CD4-positive, CD25-positive, alpha-beta regulatory T cell (primary cell): ENCODE measurements around the gene VWA1. TPM values are rescaled to one million over a fixed set of nuclear protein-coding genes. Genes with fewer than 3 reads are reported as not detected.
"Not testable (repeated sequence)": the region's sequence is repeated elsewhere in the genome, so short reads cannot be mapped to it uniquely, and the experiment has no call there.

Experiments used
- ATAC-seq, 2 donors: fragments of 150-1000 bp; cut with Tn5 transposase; one replicate each; pipeline ENCODE4 v1.10.0; 2021; ENCODE audit warnings: low read depth in 2 of 2, moderate number of reproducible peaks in 2 of 2, moderate library complexity in 1 of 2
- DNase-seq, 3 donors: peaks; one replicate each; pipeline versions ENCODE4 v3.0.0 to v3.0.0-alpha.2; 2012 to 2022; ENCODE audit warnings: mixed read lengths in 1 of 3
- H3K27ac ChIP-seq: one replicate; pipeline ENCODE4 v1.7.0; 2013; ENCODE audit warnings: mild to moderate bottlenecking, low read length; ENCODE audit not compliant: insufficient read depth, poor library complexity, severe bottlenecking
- H3K27me3 ChIP-seq: one replicate; pipeline ENCODE4 v1.7.0; 2013; ENCODE audit warnings: low read length; ENCODE audit not compliant: control insufficient read depth, insufficient read depth
- H3K36me3 ChIP-seq: one replicate; pipeline ENCODE4 v1.7.0; 2013; ENCODE audit warnings: mild to moderate bottlenecking, low read length, moderate library complexity; ENCODE audit not compliant: control insufficient read depth, insufficient read depth
- H3K4me1 ChIP-seq: 2 replicates; pipeline ENCODE4 v1.7.0; 2013; ENCODE audit warnings: mild to moderate bottlenecking, low read length; ENCODE audit not compliant: insufficient read depth, control insufficient read depth, poor library complexity, severe bottlenecking
- H3K4me3 ChIP-seq: one replicate; pipeline ENCODE4 v1.7.0; 2013; ENCODE audit warnings: low read depth, mild to moderate bottlenecking, low read length, moderate library complexity
- H3K9me3 ChIP-seq, 2 experiments: 1 replicate in 1 of 2; 2 replicates in 1 of 2; pipeline ENCODE4 v1.7.0; 2013; ENCODE audit warnings: low read length in 2 of 2, mild to moderate bottlenecking in 1 of 2, moderate library complexity in 1 of 2; ENCODE audit not compliant: control insufficient read depth in 2 of 2
- H3K27ac Mint-ChIP-seq, 3 donors: one replicate each; pipeline ENCODE4 v1.8.0; 2020 to 2022; ENCODE audit warnings: mild to moderate bottlenecking in 3 of 3, mixed read lengths in 3 of 3, moderate library complexity in 2 of 3
- H3K27me3 Mint-ChIP-seq: one replicate; pipeline ENCODE4 v1.8.0; 2022; ENCODE audit warnings: mild to moderate bottlenecking, mixed read lengths
- H3K36me3 Mint-ChIP-seq: one replicate; pipeline ENCODE4 v1.8.0; 2020; ENCODE audit warnings: mixed read lengths
- H3K4me1 Mint-ChIP-seq, 4 donors: one replicate each; pipeline ENCODE4 v1.8.0; 2020 to 2022; ENCODE audit warnings: mixed read lengths in 4 of 4, mild to moderate bottlenecking in 1 of 4
- H3K4me3 Mint-ChIP-seq, 4 donors: one replicate each; pipeline ENCODE4 v1.8.0; 2020 to 2022; ENCODE audit warnings: mild to moderate bottlenecking in 4 of 4, mixed read lengths in 4 of 4, moderate library complexity in 3 of 4
- H3K9me3 Mint-ChIP-seq, 7 donors: one replicate each; pipeline ENCODE4 v1.8.0; 2020 to 2022; ENCODE audit warnings: mixed read lengths in 7 of 7, mild to moderate bottlenecking in 3 of 7, moderate library complexity in 2 of 7
- polyA plus RNA-seq, 4 donors: library from polyadenylated mRNA; unstranded; fragments of 300-500 nt; fragmentation: Illumina TruSeq; gene quantifications; one replicate each; pipeline ENCODE4 v1.2.3, GENCODE V29; 2021
- total RNA-seq: library from RNA; stranded (reverse); gene quantifications from one replicate; pipeline ENCODE4 v1.2.3, GENCODE V29; 2022

VWA1 gene
- total and polyA plus RNA-seq, 5 donors from 2014 or later: not detected

DNA sequence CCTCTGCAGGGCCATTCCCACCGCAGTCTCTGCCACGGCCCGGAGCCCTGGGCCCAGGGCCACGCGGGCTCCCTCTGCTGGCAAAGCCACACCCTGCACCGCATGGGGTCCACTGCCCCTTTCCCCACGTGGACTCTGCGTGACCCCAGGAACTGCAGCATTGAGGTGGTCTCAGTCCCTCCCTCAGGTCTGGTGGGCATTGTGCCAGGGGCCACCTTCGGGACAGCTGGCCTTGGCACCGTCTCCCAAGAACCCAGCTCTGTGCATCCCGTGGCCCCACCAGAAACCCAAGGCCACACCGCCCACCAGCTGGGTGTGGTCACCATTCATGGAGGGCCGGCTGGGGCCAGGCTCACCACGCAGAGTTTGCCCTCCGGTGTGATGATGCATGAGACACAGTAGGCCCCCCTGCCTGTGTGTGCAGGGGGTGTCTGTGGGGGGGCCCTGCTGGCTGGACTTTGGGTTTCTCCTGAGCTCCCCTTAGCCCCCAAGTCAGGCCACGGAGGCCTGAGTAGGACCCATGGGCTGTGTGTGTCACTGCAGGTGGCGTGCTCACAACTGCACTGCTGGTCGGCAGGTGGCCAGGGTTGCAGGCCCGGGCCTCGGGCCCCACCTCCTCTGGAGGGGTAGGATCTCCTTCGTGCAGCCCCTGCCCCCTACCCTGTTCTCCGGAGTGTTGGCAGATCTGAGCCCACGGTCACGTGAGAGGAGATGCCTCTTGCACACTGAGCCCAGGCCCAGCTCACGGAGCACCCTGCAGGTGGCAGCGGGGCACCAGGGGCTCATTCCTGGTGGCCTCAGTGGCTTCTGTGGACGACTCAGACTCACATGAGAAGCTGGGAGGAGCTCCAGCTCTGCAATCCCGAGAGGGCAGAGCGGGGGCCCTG is 5.8 kb downstream of the VWA1 start:
- no peaks in the 10 kb centered on the region for H3K27me3 ChIP-seq
- H3K27ac Mint-ChIP-seq: no peak overlapping the region
- no peak overlapping the region for H3K4me3 Mint-ChIP-seq
- H3K9me3 Mint-ChIP-seq: no peaks in the 10 kb centered on the region
- H3K27me3 Mint-ChIP-seq: peaks cover 3% of the 10 kb centered on the region
- peaks cover under 1% of the 10 kb centered on the region for H3K4me1 ChIP-seq
- H3K4me3 ChIP-seq: no peak overlapping the region
- DNase-seq (peak; percentile 35 to 52 (median 35)), ATAC-seq (peak; percentile 68 to 75)
- H3K4me1 Mint-ChIP-seq: peaks cover 0 to 1% (median 0%) of the 10 kb centered on the region in 4 donors
- no peaks in the 10 kb centered on the region for H3K9me3 ChIP-seq
- H3K27ac ChIP-seq: no peak overlapping the region
- H3K36me3 Mint-ChIP-seq: no peaks in the 10 kb centered on the region
- no peaks in the 10 kb centered on the region for H3K36me3 ChIP-seq

- Mint-ChIP-seq H3K36me3 (no peaks in the 10 kb centered on the region), H3K27ac (no peak overlapping the region), H3K9me3 (no peaks in the 10 kb centered on the region), H3K27me3 (no peaks in the 10 kb centered on the region), H3K4me1 (no peaks in the 10 kb centered on the region), H3K4me3 (no peak overlapping the region)
- Histone ChIP-seq H3K4me1 (no peaks in the 10 kb centered on the region), H3K9me3 (no peaks in the 10 kb centered on the region), H3K36me3 (no peaks in the 10 kb centered on the region), H3K4me3 (no peak overlapping the region), H3K27me3 (no peaks in the 10 kb centered on the region), H3K27ac (no peak overlapping the region)
- DNase-seq: no peak
- ATAC-seq: no peak
Measured at GRCh38 chr1:1442069-1442770, 6.7 kb downstream of the VWA1 start.

GRCh38 chr1:1446631-1447030 is 11.1 kb downstream of the VWA1 start:
- not testable (repeated sequence) for H3K27me3 Mint-ChIP-seq, H3K4me1 ChIP-seq, H3K4me3 Mint-ChIP-seq, H3K27ac ChIP-seq, H3K9me3 Mint-ChIP-seq, H3K4me1 Mint-ChIP-seq, H3K9me3 ChIP-seq, H3K36me3 Mint-ChIP-seq, H3K36me3 ChIP-seq, H3K4me3 ChIP-seq, ATAC-seq, H3K27me3 ChIP-seq, DNase-seq, H3K27ac Mint-ChIP-seq

DNA sequence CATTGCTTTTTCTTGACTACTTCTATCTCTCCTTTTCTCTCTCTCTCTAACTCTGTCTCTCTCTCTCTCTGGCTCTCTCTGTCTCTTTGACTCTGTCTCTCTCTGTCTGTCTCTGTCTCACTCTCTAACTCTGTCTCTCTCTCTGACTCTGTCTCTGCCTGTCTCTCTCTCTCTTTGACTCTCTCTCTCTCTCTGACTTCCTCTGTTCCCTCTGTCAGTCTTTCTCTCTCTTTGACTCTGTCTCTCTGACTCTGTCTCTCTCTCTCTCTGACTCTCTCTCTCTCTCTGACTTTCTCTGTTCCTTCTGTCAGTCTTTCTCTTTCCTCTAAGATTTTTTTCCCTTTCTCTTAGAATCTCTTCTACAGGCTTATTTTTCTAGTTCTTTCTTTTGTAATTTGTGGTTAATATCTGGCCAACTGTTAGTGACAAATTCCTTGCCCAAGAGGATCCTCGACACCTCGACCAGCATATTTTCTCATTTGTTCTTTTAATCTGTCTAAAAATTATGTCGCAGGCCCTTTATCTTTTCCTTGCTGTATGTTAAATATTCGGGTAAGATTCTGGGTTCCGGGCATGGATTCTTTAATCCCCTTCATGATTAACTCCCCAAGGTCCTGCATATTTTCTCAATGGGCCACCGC is 13.7 kb downstream of the VWA1 start, which contains the start of gene ATAD3C:
Gene ATAD3C, plus strand, starts transcription at position 591 of the 641 bp plus-strand sequence. CDS start 995 bp downstream, outside the sequence.
- DNase-seq (no peak), ATAC-seq (no peak)
- no peak within 1 kb of the TSS for H3K27ac Mint-ChIP-seq
- Histone ChIP-seq H3K36me3 (no peaks in the 10 kb centered on the region), H3K27me3 (no peaks in the 10 kb centered on the region), H3K4me3 (no peak within 1 kb of the TSS), H3K27ac (no peak within 1 kb of the TSS), H3K4me1 (no peaks in the 10 kb centered on the region), H3K9me3 (no peaks in the 10 kb centered on the region)
- no peak within 1 kb of the TSS for H3K4me3 Mint-ChIP-seq
- H3K36me3 Mint-ChIP-seq: no peaks in the 10 kb centered on the region
- H3K27me3 Mint-ChIP-seq: no peaks in the 10 kb centered on the region
- H3K4me1 Mint-ChIP-seq: no peaks in the 10 kb centered on the region
- no peaks in the 10 kb centered on the region for H3K9me3 Mint-ChIP-seq

GRCh38 chr1:1450616-1451015 is 15.1 kb downstream of the VWA1 start:
- H3K9me3 Mint-ChIP-seq, H3K27ac ChIP-seq, H3K27ac Mint-ChIP-seq, H3K4me3 Mint-ChIP-seq, H3K4me1 ChIP-seq, H3K27me3 ChIP-seq, H3K4me1 Mint-ChIP-seq, DNase-seq, ATAC-seq, H3K36me3 Mint-ChIP-seq, H3K27me3 Mint-ChIP-seq, H3K4me3 ChIP-seq, H3K36me3 ChIP-seq, H3K9me3 ChIP-seq: not testable (repeated sequence)

DNA sequence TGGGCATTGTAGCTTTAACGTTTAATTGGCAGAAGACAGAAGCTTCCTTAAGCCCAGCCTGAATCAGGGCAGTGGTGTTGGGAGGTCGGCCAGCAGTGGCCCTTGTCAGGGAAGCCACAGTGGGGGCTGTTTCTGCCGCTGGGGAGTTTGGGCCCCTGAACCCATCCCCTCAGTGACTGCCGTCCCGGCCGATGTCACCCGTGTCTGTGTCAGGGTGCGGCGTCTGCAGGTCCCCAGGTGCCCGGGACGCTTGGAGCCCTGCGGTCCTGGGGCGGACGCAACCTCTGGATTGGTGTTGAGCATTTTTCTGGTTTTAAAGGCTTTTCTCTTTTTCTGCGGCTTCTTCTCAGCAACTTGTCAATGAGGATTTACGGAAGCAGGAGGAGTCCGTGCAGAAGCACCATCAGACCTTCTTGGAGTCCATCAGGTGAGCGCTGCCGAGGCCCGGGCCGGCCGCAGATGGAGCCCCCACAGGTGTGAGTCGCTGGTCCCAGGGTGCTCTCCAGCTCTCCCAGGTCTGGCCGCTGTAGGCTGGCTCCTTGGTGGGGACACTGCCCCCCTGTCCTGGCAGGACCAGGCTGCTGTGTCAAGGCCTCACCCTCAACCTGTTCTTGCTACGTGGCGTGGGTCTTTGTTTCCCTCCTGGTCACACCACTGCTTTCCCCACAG is 16.3 kb downstream of the VWA1 start:
- no peak overlapping the region for H3K27ac Mint-ChIP-seq
- H3K9me3 ChIP-seq: no peaks in the 10 kb centered on the region
- H3K27me3 ChIP-seq: no peaks in the 10 kb centered on the region
- H3K4me3 Mint-ChIP-seq: no peak overlapping the region
- no peak overlapping the region for H3K27ac ChIP-seq
- no peak for ATAC-seq
- no peaks in the 10 kb centered on the region for H3K36me3 Mint-ChIP-seq
- H3K27me3 Mint-ChIP-seq: no peaks in the 10 kb centered on the region
- DNase-seq: no peak
- no peak overlapping the region for H3K4me3 ChIP-seq
- no peaks in the 10 kb centered on the region for H3K4me1 ChIP-seq
- H3K9me3 Mint-ChIP-seq: no peaks in the 10 kb centered on the region
- no peaks in the 10 kb centered on the region for H3K4me1 Mint-ChIP-seq
- no peaks in the 10 kb centered on the region for H3K36me3 ChIP-seq

- not testable (repeated sequence) for H3K9me3 Mint-ChIP-seq, H3K27ac ChIP-seq, H3K4me1 Mint-ChIP-seq
Measured at GRCh38 chr1:1452365-1452739, 16.9 kb downstream of the VWA1 start.

More at GRCh38 chr1:1452365-1452739, 16.9 kb downstream of the VWA1 start:
- not testable (repeated sequence) for H3K36me3 Mint-ChIP-seq, H3K9me3 ChIP-seq, H3K4me1 ChIP-seq, H3K36me3 ChIP-seq, H3K27me3 Mint-ChIP-seq, DNase-seq, H3K4me3 Mint-ChIP-seq, ATAC-seq, H3K27ac Mint-ChIP-seq, H3K27me3 ChIP-seq, H3K4me3 ChIP-seq
